Neural progenitor cell (in vitro differentiated cells): ENCODE data around the gene SULT6B1. TPM values are rescaled to one million over a fixed set of nuclear protein-coding genes. Genes with fewer than 3 reads are reported as not detected.
"Not testable (repeated sequence)": the region's sequence is repeated elsewhere in the genome, so short reads cannot be mapped to it uniquely, and the experiment has no call there.

Experiments
- DNase-seq: peaks from one replicate; pipeline ENCODE4 v3.0.0-alpha.2; 2016; ENCODE audit warnings: low spot score
- H2AFZ ChIP-seq: fragments of 200-600 bp; sonication (generic); replicated peaks from 2 replicates; pipeline ENCODE4 v1.6.1; 2016; ENCODE audit warnings: antibody characterized with exemption
- H3F3A ChIP-seq: fragments of 200-600 bp; sonication (generic); 2 replicates; pipeline ENCODE4 v1.6.1; 2016; ENCODE audit warnings: antibody characterized with exemption, low read depth
- H3K27ac ChIP-seq: fragments of 200-600 bp; sonication (generic); 2 replicates; pipeline ENCODE4 v1.5.1; 2016; ENCODE audit warnings: mild to moderate bottlenecking
- H3K27me3 ChIP-seq: fragments of 200-600 bp; sonication (generic); 2 replicates; pipeline ENCODE4 v1.6.1; 2016; ENCODE audit warnings: mild to moderate bottlenecking, moderate library complexity
- H3K36me3 ChIP-seq: fragments of 200-600 bp; sonication (generic); 2 replicates; pipeline ENCODE4 v1.5.1; 2016
- H3K4me1 ChIP-seq: fragments of 200-600 bp; sonication (generic); 2 replicates; pipeline ENCODE4 v1.6.1; 2016; ENCODE audit warnings: mixed run types
- H3K4me2 ChIP-seq: fragments of 200-600 bp; sonication (generic); 2 replicates; pipeline ENCODE4 v1.6.1; 2016
- H3K4me3 ChIP-seq: fragments of 200-600 bp; sonication (generic); 2 replicates; pipeline ENCODE4 v1.5.1; 2016
- H3K79me2 ChIP-seq: fragments of 200-600 bp; sonication (generic); 2 replicates; pipeline ENCODE4 v1.6.1; 2016; ENCODE audit warnings: low read depth
- H3K9ac ChIP-seq: fragments of 200-600 bp; sonication (generic); 2 replicates; pipeline ENCODE4 v1.6.1; 2016
- H3K9me3 ChIP-seq: fragments of 200-600 bp; sonication (generic); 2 replicates; pipeline ENCODE4 v1.5.1; 2016; ENCODE audit warnings: low read depth
- H4K20me1 ChIP-seq: fragments of 200-600 bp; sonication (generic); 2 replicates; pipeline ENCODE4 v1.6.1; 2016; ENCODE audit warnings: low read depth
- H3K27ac Mint-ChIP-seq: 3 replicates; pipeline ENCODE4 v1.8.0; 2021; ENCODE audit warnings: mixed read lengths
- H3K27me3 Mint-ChIP-seq: 2 replicates; pipeline ENCODE4 v1.8.0; 2022; ENCODE audit warnings: low read depth, mild to moderate bottlenecking, inconsistent platforms, moderate library complexity, mixed read lengths; ENCODE audit not compliant: insufficient read depth
- H3K36me3 Mint-ChIP-seq: 3 replicates; pipeline ENCODE4 v1.8.0; 2021; ENCODE audit warnings: mixed read lengths
- H3K4me1 Mint-ChIP-seq: 3 replicates; pipeline ENCODE4 v1.8.0; 2021; ENCODE audit warnings: mixed read lengths
- H3K4me3 Mint-ChIP-seq: 3 replicates; pipeline ENCODE4 v1.8.0; 2021; ENCODE audit warnings: mild to moderate bottlenecking, moderate library complexity, mixed read lengths
- H3K9me3 Mint-ChIP-seq: 3 replicates; pipeline ENCODE4 v1.8.0; 2020; ENCODE audit warnings: mixed read lengths
- EZH2 ChIP-seq: fragments of 200-600 bp; sonication (generic); IDR thresholded peaks from 2 replicates; pipeline ENCODE4 v1.6.1; 2017; ENCODE audit warnings: antibody characterized with exemption, mild to moderate bottlenecking, moderate library complexity
- EZH2phosphoT487 ChIP-seq: fragments of 200-600 bp; sonication (generic); IDR thresholded peaks from 2 replicates; pipeline ENCODE4 v1.6.1; 2017; ENCODE audit warnings: antibody characterized with exemption
- total RNA-seq: library from RNA; depleted of rRNA; stranded (reverse); fragments of >200 nt; gene quantifications from 2 replicates; pipeline ENCODE4 v1.2.3, GENCODE V29; 2015; ENCODE audit warnings: low replicate concordance
- TF ChIP-seq, protein P1 (sequence below): fragments of 200-600 bp; sonication (generic); IDR thresholded peaks from 2 replicates; pipeline ENCODE4 v1.5.1; 2017; ENCODE audit warnings: antibody characterized with exemption, mild to moderate bottlenecking

The SULT6B1 gene
- total RNA-seq, 1 donor from 2014 or later, result not detected

DNA sequence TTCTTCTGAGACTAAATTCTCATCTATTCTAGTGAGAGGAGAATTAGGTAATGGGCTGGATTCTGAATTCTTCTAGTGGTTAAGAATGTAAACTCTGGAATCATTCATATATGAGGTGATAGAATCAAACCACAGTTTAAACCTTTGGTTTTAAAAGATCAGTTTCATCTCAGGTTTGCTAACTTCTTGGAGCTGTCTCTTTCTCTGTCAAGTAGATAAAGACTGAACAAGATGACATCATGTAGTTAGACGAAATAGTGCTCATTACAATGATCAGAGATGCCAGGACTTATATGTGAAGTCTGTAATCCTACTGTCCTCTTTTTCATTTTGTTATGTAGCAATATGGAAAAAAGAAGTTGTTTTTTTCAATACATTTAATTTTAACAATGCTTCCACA, 12.7 kb upstream of the SULT6B1 start:
- Mint-ChIP-seq H3K4me3 (no peak overlapping the region), H3K4me1 (peaks cover 4% of the 10 kb centered on the region), H3K27me3 (no peaks in the 10 kb centered on the region), H3K9me3 (peaks cover 17% of the 10 kb centered on the region), H3K27ac (no peak overlapping the region), H3K36me3 (peaks cover 43% of the 10 kb centered on the region)
- Histone ChIP-seq H3K4me3 (no peak overlapping the region), H4K20me1 (no peaks in the 10 kb centered on the region), H3K36me3 (peaks cover 26% of the 10 kb centered on the region), H3K27ac (no peak overlapping the region), H2AFZ (no peak overlapping the region), H3K4me2 (no peak overlapping the region), H3K9ac (no peak overlapping the region), H3F3A (peaks cover 29% of the 10 kb centered on the region), H3K9me3 (peaks cover 5% of the 10 kb centered on the region), H3K4me1 (peaks cover 24% of the 10 kb centered on the region), H3K27me3 (no peaks in the 10 kb centered on the region), H3K79me2 (peaks cover 21% of the 10 kb centered on the region)
- no peak for TF ChIP-seq EZH2phosphoT487
- TF ChIP-seq, protein P1, sequence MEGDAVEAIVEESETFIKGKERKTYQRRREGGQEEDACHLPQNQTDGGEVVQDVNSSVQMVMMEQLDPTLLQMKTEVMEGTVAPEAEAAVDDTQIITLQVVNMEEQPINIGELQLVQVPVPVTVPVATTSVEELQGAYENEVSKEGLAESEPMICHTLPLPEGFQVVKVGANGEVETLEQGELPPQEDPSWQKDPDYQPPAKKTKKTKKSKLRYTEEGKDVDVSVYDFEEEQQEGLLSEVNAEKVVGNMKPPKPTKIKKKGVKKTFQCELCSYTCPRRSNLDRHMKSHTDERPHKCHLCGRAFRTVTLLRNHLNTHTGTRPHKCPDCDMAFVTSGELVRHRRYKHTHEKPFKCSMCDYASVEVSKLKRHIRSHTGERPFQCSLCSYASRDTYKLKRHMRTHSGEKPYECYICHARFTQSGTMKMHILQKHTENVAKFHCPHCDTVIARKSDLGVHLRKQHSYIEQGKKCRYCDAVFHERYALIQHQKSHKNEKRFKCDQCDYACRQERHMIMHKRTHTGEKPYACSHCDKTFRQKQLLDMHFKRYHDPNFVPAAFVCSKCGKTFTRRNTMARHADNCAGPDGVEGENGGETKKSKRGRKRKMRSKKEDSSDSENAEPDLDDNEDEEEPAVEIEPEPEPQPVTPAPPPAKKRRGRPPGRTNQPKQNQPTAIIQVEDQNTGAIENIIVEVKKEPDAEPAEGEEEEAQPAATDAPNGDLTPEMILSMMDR, result no peak
- no peak for TF ChIP-seq EZH2
- DNase-seq, result no peak

DNA sequence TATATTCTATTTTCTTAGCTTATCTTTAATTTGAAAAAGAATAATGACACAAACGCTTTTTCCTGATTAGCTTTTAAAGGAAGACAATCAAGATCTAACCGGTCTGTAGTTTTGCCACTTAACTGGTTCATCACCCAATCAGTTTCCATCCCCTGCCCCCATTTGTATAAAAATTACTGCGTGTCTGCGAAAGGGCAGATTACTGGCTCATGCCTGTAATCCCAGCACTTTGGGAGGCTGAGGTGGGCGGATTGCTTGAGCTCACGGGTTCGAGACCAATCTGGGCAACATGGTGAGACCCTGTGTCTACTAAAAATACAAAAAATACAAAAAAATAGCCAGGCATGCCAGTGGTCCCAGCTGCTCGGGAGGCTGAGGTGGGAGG, 10.2 kb upstream of the SULT6B1 start:
- no peak overlapping the region for H3K27ac Mint-ChIP-seq

DNA sequence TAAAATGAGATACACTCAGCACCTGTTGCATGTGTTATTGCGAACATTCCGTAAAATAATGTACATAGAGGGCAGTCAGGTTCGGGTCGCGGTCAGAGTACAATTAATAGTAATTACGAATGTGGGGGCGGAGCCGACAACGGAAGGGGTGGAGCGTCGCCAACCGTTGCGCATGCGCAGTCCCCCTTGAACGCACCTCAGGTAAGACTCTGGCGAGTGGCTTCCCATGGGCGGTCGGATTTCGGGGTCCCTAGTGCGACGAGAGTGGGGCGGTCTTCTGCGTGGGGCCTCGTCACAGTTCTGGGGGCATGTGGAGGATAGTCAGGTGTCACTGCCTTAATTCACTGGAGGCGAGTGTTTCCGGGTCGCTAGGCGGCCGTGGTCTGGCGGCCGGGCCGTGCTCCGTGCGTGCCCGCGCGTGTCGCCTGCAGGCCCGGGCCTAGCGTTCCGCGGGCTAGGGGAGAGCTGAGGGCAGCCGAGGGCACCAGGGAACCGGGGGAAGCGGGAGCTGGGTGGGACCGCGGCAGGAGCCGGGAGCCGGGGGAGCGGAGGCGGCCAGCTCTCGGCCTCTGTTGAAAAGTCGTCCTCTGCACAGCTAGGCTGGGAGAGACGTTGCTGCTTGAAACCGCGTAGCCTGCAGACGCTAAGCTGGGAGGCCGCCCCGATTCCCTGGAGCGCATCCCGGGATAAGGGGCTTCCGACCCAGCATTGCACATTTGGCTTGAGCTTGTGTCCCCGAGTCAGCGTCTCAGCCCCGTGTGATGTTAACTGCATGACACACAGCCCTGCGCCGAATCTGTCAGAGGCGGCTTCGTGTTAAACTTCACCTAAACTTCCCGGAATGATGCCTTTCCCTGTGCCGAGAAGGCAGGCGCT, 8.1 kb upstream of the SULT6B1 start, which contains the start of gene CEBPZOS:
TSS of gene CEBPZOS (plus strand) at position 177 of the 876 bp plus-strand sequence. CDS start 3,209 bp downstream, outside the sequence.
- Histone ChIP-seq H2AFZ (no peak within 1 kb of the TSS), H3K4me2 (peak within 1 kb of the TSS; percentile 51), H3K27me3 (no peaks in the 10 kb centered on the region), H3F3A (peaks cover 29% of the 10 kb centered on the region), H3K4me1 (peaks cover 25% of the 10 kb centered on the region), H3K9me3 (no peaks in the 10 kb centered on the region), H4K20me1 (no peaks in the 10 kb centered on the region), H3K9ac (no peak within 1 kb of the TSS), H3K4me3 (peak within 1 kb of the TSS; percentile 47), H3K79me2 (peaks cover 7% of the 10 kb centered on the region), H3K27ac (no peak within 1 kb of the TSS), H3K36me3 (peaks cover 3% of the 10 kb centered on the region)
- TF ChIP-seq, protein P1, result no peak
- no peak for TF ChIP-seq EZH2
- no peak for TF ChIP-seq EZH2phosphoT487
- peaks cover 7% of the 10 kb centered on the region for H3K36me3 Mint-ChIP-seq
- no peaks in the 10 kb centered on the region for H3K27me3 Mint-ChIP-seq
- peaks cover 3% of the 10 kb centered on the region for H3K4me1 Mint-ChIP-seq
- peaks cover 3% of the 10 kb centered on the region for H3K9me3 Mint-ChIP-seq
- no peak within 1 kb of the TSS for H3K27ac Mint-ChIP-seq
- peak; percentile 46 for DNase-seq
- H3K4me3 Mint-ChIP-seq, result peak within 1 kb of the TSS; percentile 91

More for the DNA sequence above, 10.2 kb upstream of the SULT6B1 start:
- Histone ChIP-seq H3K27me3 (no peaks in the 10 kb centered on the region), H3K79me2 (peaks cover 9% of the 10 kb centered on the region), H3K27ac (no peak overlapping the region), H4K20me1 (no peaks in the 10 kb centered on the region), H3K9ac (no peak overlapping the region), H3K4me1 (peaks cover 9% of the 10 kb centered on the region), H3F3A (peaks cover 12% of the 10 kb centered on the region), H3K36me3 (peaks cover 22% of the 10 kb centered on the region), H3K9me3 (peaks cover under 1% of the 10 kb centered on the region), H2AFZ (no peak overlapping the region), H3K4me3 (no peak overlapping the region), H3K4me2 (peak overlapping the region; percentile 12)
- H3K9me3 Mint-ChIP-seq, result peaks cover 3% of the 10 kb centered on the region
- no peaks in the 10 kb centered on the region for H3K27me3 Mint-ChIP-seq
- DNase-seq, result no peak
- H3K4me3 Mint-ChIP-seq, result no peak overlapping the region
- peaks cover 19% of the 10 kb centered on the region for H3K36me3 Mint-ChIP-seq
- TF ChIP-seq, protein P1, result no peak
- no peak for TF ChIP-seq EZH2phosphoT487
- TF ChIP-seq EZH2, result no peak
- H3K4me1 Mint-ChIP-seq, result no peaks in the 10 kb centered on the region

DNA sequence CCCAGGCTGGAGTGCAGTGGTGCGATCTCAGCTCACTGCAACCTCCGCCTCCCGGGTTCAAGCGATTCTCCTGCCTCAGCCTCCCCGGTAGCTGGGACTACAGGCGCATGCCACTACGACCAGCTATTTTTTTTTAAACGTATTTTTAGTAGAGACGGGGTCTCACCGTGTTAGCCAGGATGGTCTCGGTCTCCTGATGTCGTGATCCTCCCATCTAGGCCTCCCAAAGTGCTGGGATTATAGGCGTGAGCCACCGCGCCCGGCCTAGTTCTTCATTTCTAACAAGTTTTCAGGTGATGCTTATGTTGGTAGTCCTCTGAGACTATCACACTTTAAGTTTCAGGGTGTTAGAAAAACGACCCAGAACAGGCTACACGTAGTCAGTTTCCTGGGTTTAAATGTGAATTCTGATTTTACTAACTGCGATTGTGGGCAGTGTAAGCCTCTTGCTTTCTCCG, 7.4 kb upstream of the SULT6B1 start:
- peak overlapping the region; percentile 91 for H3K4me3 Mint-ChIP-seq
- not testable (repeated sequence) for H4K20me1 ChIP-seq, DNase-seq, H3K27me3 ChIP-seq, H3K4me2 ChIP-seq, H3K79me2 ChIP-seq, H3K27me3 Mint-ChIP-seq, H3K27ac ChIP-seq, H3K9me3 Mint-ChIP-seq, H3K36me3 ChIP-seq, H3K4me1 Mint-ChIP-seq, H3K36me3 Mint-ChIP-seq, H3K9me3 ChIP-seq, H3K27ac Mint-ChIP-seq, H2AFZ ChIP-seq, H3K9ac ChIP-seq
- Histone ChIP-seq H3K4me1 (peaks cover 31% of the 10 kb centered on the region), H3F3A (peaks cover 31% of the 10 kb centered on the region), H3K4me3 (peak overlapping the region; percentile 47)
